ENCODE data around the gene GDAP1L1.

DNA sequence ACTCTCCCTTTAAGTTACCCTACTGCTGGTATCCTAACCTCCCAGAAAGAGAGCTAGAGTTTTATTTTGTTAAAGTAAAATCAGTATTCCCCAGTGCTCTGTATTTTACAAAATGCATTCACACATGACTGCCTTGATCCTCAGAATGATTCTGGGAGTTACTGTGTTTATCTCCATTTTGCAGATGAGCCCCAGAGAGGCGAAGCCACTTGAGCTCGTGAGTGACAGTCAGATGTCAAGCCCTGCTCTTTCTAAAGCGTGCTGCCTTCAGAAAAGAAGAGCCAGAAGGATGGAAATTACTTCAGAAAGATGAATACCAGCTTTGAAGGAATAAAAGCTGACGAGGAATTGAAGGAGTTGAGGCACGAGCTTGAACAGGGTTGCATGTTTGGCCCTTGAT, 22.5 kb upstream of the GDAP1L1 start:
- TF ChIP-seq, protein P1, sequence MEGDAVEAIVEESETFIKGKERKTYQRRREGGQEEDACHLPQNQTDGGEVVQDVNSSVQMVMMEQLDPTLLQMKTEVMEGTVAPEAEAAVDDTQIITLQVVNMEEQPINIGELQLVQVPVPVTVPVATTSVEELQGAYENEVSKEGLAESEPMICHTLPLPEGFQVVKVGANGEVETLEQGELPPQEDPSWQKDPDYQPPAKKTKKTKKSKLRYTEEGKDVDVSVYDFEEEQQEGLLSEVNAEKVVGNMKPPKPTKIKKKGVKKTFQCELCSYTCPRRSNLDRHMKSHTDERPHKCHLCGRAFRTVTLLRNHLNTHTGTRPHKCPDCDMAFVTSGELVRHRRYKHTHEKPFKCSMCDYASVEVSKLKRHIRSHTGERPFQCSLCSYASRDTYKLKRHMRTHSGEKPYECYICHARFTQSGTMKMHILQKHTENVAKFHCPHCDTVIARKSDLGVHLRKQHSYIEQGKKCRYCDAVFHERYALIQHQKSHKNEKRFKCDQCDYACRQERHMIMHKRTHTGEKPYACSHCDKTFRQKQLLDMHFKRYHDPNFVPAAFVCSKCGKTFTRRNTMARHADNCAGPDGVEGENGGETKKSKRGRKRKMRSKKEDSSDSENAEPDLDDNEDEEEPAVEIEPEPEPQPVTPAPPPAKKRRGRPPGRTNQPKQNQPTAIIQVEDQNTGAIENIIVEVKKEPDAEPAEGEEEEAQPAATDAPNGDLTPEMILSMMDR (conservative IDR thresholded peaks at IDR 0.05; ENCODE audit: low read depth, low read length): no peak
- TF ChIP-seq POLR2A (IDR thresholded peaks at IDR 0.05; ENCODE audit: low read depth, low read length): no peak
